ENCODE results near the gene DOP1A. TPM values are rescaled to one million over a fixed set of nuclear protein-coding genes. Genes with fewer than 3 reads are reported as not detected.

DOP1A gene
- total and polyA plus RNA-seq, 8 donors: 19.7 to 42.1 (median 32.5) TPM

GRCh38 chr6:83132121-83132520 lies 64.7 kb downstream of the DOP1A start:
- Histone ChIP-seq H3K27ac (no peak overlapping the region), H3K9me3 (no peaks in the 10 kb centered on the region), H3K36me3 (peaks cover 0 to 66% of the 10 kb centered on the region in 2 donors), H3K4me3 (no peak overlapping the region), H3K4me1 (no peaks in the 10 kb centered on the region), H3K27me3 (no peaks in the 10 kb centered on the region)
- ATAC-seq (no peak), DNase-seq (no peak)
- intact Hi-C loops (cut with DNase I): no loop called here
- TF ChIP-seq CTCF (IDR thresholded peaks at IDR 0.05): no peak

GRCh38 chr6:83138118-83138722 lies 70.7 kb downstream of the DOP1A start:
- ATAC-seq: no peak
- Histone ChIP-seq H3K36me3 (peaks cover 0 to 69% of the 10 kb centered on the region in 2 donors), H3K4me3 (no peak overlapping the region), H3K27me3 (no peaks in the 10 kb centered on the region), H3K4me1 (no peaks in the 10 kb centered on the region), H3K9me3 (no peaks in the 10 kb centered on the region), H3K27ac (no peak overlapping the region)
- no peak for TF ChIP-seq CTCF (IDR thresholded peaks at IDR 0.05)
- DNase-seq: no peak
- intact Hi-C loops (cut with DNase I): no loop called here

GRCh38 chr6:83138758-83139157 lies 71.3 kb downstream of the DOP1A start:
- DNase-seq (no peak), ATAC-seq (no peak)
- no peak overlapping the region for H3K4me3 ChIP-seq
- H3K36me3 ChIP-seq: peaks cover 0 to 74% of the 10 kb centered on the region in 2 donors
- intact Hi-C loops (cut with DNase I): no loop called here
- no peaks in the 10 kb centered on the region for H3K4me1 ChIP-seq
- no peaks in the 10 kb centered on the region for H3K27me3 ChIP-seq
- no peak for TF ChIP-seq CTCF (IDR thresholded peaks at IDR 0.05)
- H3K27ac ChIP-seq: no peak overlapping the region
- no peaks in the 10 kb centered on the region for H3K9me3 ChIP-seq

- no peak overlapping the region for H3K27ac ChIP-seq
- H3K27me3 ChIP-seq: no peaks in the 10 kb centered on the region
- no peak overlapping the region for H3K4me3 ChIP-seq
- H3K36me3 ChIP-seq: peaks cover 0 to 62% of the 10 kb centered on the region in 2 donors
- H3K9me3 ChIP-seq: no peaks in the 10 kb centered on the region
- DNase-seq (no peak), ATAC-seq (no peak)
- no peak for TF ChIP-seq CTCF (IDR thresholded peaks at IDR 0.05)
- no peaks in the 10 kb centered on the region for H3K4me1 ChIP-seq
- intact Hi-C loops (cut with DNase I): no loop called here
Observed at GRCh38 chr6:83151114-83151513, 83.6 kb downstream of the DOP1A start.

- Histone ChIP-seq H3K36me3 (peaks cover 0 to 72% of the 10 kb centered on the region in 2 donors), H3K27me3 (no peaks in the 10 kb centered on the region), H3K4me1 (no peaks in the 10 kb centered on the region), H3K4me3 (no peak overlapping the region), H3K9me3 (no peaks in the 10 kb centered on the region), H3K27ac (no peak overlapping the region)
- ATAC-seq (no peak), DNase-seq (no peak)
- TF ChIP-seq CTCF (IDR thresholded peaks at IDR 0.05): no peak
- intact Hi-C loops (cut with DNase I): no loop called here
Observed at GRCh38 chr6:83152913-83153312, 85.4 kb downstream of the DOP1A start.
